Umbilical cord (tissue), 2 donors: ENCODE measurements around the gene SLC25A20. TPM values are rescaled to one million over a fixed set of nuclear protein-coding genes. Genes with fewer than 3 reads are reported as not detected.
A peak's percentile ranks its signal among the peaks of the same experiment; 100 is the strongest.
"Not testable (repeated sequence)": the region's sequence is repeated elsewhere in the genome, so short reads cannot be mapped to it uniquely, and the experiment has no call there.

ENCODE experiments used
- DNase-seq: peaks from one replicate; pipeline ENCODE4 v3.0.0-alpha.2; 2015; ENCODE audit warnings: low spot score
- total RNA-seq: library from RNA; depleted of rRNA; stranded (reverse); fragments of >200 nt; gene quantifications from one replicate; pipeline ENCODE4 v1.2.3, GENCODE V29; 2014; ENCODE audit warnings: low replicate concordance; ENCODE audit not compliant: insufficient read depth

The SLC25A20 gene
- total RNA-seq, 1 donor from 2014 or later: 7.2 TPM

DNA sequence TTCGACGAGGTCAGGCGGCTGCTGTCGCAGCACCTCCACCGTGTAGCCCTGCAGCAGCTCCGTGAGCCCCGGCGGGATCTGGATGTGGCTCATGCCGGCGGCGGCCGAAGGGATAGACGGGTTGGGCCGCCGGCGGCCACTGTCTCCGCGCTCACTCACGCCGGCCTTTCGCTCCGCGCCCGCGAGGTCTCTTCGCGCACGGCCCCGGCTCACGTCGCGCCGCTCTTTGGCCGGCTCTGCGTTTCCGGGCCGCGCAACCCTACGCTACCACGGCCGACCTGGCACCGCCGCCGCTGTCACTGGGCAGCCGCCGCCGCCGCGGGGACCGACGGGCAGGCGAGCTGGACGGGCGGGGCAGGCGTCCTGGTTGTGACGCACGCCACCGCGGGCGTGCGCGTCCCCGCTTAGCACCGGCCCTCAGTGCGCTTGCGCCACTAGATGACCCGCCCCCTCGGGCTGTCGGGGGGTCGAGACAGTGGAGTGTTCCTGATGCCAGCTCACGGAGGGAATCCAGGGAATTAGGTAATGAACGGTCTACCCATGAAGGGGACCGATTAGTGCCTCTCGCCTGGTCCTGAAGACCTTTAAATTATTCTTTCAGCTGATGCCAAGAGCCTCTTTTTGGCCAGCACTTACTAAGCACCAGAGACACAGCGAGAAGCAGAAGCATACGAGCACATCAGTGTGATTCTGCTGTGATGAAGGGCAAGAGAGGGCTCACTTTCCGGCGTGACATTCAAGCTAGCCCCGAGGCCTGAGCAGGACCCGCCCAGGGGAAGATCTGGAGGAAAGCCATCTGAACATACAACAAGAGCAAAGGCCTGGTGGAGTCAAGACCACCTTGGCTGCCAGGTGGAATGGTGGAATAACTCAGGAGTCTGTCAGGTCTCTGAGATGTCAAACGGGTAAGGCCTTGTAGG is 50.9 kb downstream of the SLC25A20 start, which contains the start of gene PRKAR2A:
TSS of gene PRKAR2A (minus strand) at position 371 of the 920 bp plus-strand sequence. CDS start at position 93, 278 bp downstream.
- peak; percentile 92 for DNase-seq

DNA sequence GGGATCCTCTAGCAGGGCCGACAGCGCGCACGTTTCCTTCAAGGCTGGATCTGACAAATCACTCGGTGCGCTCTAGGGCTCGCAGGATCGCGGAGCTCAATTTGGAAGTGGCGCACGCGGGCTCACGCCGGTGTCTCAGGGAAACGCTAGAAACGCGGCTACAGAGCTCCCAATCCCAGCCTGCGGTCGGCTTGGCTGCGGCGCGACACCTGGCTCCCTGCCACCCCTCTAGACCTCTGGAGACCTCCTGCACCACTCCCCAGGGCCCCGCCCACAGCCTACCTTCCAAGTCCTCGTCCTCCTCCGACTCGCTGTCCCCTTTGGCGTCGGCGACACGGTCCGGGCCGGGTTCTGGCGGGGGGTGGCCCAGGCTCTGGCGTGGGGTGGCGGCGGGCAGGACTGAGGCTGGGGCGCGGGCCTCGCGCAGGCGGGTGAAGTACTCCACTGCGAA is 51.6 kb downstream of the SLC25A20 start:
- DNase-seq: peak; percentile 64

- no peak for DNase-seq
These were observed 53.5 kb downstream of the SLC25A20 start for GRCh38 chr3:48845170-48845569.

DNA sequence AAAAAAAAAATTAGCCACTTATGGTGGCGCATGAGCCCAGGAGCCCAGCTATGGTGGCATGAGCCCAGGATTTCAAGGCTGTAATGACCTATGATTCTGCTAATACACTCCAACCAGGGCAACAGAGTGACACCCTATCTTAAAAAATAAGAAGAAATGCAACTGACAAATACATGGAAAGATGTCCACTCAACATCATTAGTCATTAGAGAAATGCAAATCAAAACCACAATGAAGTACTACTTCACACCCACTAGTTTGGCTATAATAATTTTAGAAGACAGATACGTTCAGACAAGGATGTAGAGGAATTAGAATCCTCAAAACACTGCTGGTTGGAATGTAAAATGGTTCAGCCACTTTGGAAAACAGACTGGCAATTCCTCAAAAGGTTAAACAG is 61.5 kb downstream of the SLC25A20 start:
- DNase-seq: no peak

- DNase-seq: no peak
These were observed 62.9 kb downstream of the SLC25A20 start for GRCh38 chr3:48835650-48836366.

DNA sequence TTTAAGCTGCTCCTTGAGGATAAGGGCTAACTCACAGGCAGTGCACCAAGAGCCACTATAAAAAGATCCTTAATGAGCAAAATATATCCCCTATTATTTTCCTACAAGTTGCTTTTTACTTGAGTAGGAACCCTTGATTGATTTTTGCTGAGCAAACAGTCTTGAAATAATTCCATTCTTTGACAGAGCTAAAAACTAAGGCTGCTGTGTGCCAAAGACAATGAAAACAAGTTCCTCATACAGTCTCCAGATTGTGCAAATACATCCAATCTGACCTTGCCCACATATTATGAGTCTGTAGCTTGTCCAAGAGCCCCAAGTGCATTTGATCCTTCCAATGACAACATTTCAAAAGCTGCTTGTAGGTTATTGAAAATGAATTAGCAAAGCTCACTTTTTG is 66.0 kb downstream of the SLC25A20 start:
- no peak for DNase-seq

DNA sequence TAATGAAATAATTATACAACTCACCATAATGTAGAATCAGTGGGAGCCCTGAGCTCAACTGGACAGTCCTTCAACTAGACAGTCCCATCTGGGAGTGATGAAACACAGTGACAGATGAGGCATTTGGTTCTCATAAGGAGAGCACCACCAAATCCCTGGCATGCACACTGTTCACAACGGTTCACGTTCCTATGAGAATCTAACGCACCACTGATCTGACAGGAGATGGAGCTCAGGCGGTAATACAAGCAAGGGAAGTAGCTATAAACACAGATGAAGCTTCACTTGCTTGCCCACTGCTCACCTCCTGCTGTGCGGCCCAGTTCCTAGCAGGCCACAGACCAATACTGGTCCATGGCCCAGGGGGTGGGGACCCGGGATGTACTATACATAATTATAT is 68.0 kb downstream of the SLC25A20 start:
- no peak for DNase-seq

- DNase-seq: not testable (repeated sequence)
These were observed 69.2 kb downstream of the SLC25A20 start for GRCh38 chr3:48829525-48829924.

- not testable (repeated sequence) for DNase-seq
These were observed 70.8 kb downstream of the SLC25A20 start for GRCh38 chr3:48827874-48828273.

- no peak for DNase-seq
These were observed 72.2 kb downstream of the SLC25A20 start for GRCh38 chr3:48826451-48826850.

- peak; percentile 13 for DNase-seq
These were observed 77.9 kb downstream of the SLC25A20 start for GRCh38 chr3:48820612-48821324.

GRCh38 chr3:48819234-48820221 is 79.2 kb downstream of the SLC25A20 start:
- DNase-seq: no peak

DNA sequence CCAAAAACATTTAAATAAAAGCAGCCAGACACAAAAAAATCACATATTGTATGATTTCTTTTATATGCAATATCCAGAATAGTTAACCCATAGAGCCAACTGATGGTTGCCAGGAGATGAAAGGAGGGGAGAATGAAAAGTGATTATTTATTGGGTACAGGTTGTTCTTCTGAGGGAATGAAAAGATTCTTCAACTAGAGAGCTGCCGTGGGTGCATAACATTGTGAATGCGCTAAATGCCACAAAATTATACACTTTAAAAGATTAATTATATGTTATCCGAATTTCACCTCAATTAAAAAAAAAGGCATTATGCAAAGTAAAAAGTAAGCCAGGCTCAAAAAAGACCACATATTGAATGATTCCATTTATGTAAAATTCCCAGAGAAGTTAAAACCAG is 87.2 kb downstream of the SLC25A20 start:
- no peak for DNase-seq

Other genes starting within 250 kb of the SLC25A20 start
- 3.4 TPM for gene CELSR3, start 236.0 kb downstream of the SLC25A20 start, total RNA-seq
- gene NCKIPSD, start 213.0 kb downstream of the SLC25A20 start, total RNA-seq: 7.9 TPM
- gene IP6K2, start 181.7 kb downstream of the SLC25A20 start, total RNA-seq: 46.5 TPM
- gene PRKAR2A, start 51.0 kb downstream of the SLC25A20 start, total RNA-seq: 24.3 TPM
- gene ARIH2, start 20.0 kb upstream of the SLC25A20 start, total RNA-seq: 115 TPM
- gene P4HTM, start 91.4 kb upstream of the SLC25A20 start, total RNA-seq: 53.0 TPM
- gene WDR6, start 108.5 kb upstream of the SLC25A20 start, total RNA-seq: 31.3 TPM
- 15.2 TPM for gene DALRD3, start 119.7 kb upstream of the SLC25A20 start, total RNA-seq
- gene NDUFAF3, start 123.2 kb upstream of the SLC25A20 start, total RNA-seq: 28.2 TPM
- gene IMPDH2, start 130.5 kb upstream of the SLC25A20 start, total RNA-seq: 181 TPM
- gene QRICH1, start 195.2 kb upstream of the SLC25A20 start, total RNA-seq: 49.4 TPM
- 283 TPM for gene QARS1, start 205.9 kb upstream of the SLC25A20 start, total RNA-seq
- 48.9 TPM for gene USP19, start 221.9 kb upstream of the SLC25A20 start, total RNA-seq
- gene LAMB2, start 234.2 kb upstream of the SLC25A20 start, total RNA-seq: 753 TPM